GM18511 (cell line): ENCODE measurements around the gene ASF1B.
"Not testable (repeated sequence)": the region's sequence is repeated elsewhere in the genome, so short reads cannot be mapped to it uniquely, and the experiment has no call there.

ENCODE experiments used
- ATAC-seq: cut with Tn5 transposase; IDR thresholded peaks from one replicate; pipeline ENCODE4 v1.9.1; 2021; ENCODE audit warnings: mild to moderate bottlenecking, moderate library complexity; ENCODE audit not compliant: unreplicated experiment

ASF1B gene

DNA sequence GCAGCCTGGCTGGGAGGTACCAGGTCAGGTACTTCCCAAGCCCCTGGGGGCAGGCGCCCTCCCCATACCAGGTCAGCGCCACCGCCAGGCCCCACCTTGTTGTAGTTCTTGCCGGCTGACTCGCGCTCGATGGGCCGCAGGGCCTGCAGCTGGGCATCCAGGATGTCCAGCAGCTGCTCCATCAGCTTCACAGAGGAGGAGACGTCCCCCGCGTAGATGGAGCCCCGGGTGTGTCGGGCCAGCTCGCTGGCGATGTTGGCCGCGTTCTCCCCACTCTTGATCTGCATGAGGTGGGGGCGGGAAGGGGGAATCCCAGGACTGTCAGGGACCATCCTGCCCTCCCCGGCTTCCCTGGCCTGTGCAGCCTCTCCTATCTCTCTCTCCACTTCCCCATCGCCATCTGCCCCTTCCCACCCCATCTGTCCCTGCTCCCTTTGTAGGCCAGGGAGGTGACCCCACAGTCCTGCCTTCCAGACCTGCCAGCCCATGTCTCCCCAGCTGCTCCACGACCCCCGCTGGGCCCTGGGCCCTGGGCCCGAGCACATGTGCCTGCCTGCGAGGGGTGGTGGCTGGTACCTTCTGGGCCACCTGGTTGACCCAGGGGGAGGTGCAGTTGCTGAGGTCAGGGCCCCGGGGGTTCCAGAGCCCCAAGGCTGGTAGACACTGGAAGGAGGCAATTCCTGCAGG, 23.8 kb upstream of the ASF1B start:
- no peak for ATAC-seq

DNA sequence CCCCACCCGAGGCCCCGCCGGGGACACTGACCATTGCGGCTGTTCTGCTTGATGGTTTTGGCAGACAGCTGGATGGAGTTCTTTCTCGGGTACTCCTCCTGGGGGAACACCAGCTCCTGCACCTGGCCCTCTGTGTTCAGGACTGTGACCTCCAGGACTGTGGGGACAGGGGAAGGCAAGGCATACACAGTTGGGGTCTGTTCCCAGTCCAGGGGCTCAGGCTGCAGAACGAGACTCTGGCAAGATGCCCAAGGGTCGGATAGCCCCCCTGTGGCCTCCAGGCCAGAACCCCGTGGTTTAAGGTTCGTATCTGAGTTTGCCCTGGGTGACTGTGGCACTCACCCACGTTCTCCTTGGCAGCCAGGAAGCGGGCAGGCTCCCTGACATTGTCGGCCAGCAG, 22.7 kb upstream of the ASF1B start:
- no peak for ATAC-seq

DNA sequence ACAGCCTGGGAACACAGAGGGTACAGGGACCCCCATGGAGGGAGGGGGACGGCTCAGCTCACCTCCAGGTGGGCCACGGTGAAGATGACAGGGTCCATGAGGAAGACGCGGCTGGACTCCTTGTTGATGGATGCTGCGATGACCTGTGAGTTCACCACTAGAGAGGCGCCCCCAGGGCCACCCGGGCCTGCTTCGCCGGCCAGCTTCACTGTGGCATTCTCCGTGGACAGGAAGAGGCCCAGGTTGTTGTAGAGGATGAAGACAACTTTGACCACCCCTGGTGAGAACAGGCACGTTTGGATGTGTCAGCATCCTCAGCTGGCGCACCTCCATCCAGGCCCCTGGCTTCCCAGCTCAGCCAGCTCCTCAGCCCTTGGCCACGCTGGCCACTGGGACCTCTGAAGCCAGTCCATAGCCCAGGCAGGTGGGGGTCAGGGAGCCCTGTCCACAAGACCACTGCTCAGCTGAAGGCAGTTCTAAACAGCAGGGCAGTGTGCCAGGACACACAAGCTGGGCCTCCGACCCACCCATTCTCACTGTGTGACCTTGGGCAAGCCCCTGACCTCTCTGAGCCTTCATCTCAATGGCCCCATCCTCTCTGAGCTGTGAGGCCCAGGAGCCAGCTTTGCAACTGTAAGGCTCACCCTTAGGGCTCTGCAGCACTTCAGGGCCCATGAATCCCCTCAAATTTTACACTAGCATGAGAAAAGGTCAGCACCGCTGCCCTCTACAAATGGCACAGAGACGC, 22.1 kb upstream of the ASF1B start:
- no peak for ATAC-seq

DNA sequence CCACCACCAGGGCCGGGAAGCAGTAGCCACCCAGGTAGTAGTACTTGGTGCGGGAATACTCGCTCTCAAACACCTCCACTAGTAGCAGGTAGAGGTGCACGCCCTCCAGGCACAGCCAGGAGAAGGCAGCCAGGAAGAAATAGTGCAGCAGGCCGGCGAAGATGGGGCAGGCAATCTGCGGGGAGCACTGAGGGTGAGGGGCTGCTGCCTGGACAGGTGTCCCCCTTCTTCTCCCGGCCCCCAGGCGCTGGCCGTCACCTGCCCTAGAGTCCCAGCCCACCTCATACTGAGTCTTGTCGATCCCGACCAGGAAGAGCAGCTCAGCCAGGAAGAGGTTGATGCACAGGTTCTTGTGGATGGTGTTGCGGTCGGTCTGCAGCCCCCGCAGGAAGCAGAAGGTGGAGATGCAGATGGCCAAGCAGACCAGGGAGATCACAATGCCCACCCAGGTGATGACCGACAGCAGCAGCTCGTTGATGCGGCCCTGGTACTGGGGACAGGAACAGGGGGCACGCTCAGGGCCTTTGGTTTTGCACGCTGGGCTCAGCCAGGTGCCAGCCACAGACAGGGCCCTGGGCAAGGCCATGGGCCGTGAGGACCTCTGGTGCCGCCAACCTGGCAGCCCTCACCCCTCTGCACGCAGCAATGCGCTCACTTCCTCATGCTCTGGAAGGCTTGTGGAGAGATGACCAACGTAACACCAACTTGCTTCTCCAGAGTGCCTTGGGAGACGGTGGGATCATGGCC, 20.8 kb upstream of the ASF1B start:
- ATAC-seq = no peak

DNA sequence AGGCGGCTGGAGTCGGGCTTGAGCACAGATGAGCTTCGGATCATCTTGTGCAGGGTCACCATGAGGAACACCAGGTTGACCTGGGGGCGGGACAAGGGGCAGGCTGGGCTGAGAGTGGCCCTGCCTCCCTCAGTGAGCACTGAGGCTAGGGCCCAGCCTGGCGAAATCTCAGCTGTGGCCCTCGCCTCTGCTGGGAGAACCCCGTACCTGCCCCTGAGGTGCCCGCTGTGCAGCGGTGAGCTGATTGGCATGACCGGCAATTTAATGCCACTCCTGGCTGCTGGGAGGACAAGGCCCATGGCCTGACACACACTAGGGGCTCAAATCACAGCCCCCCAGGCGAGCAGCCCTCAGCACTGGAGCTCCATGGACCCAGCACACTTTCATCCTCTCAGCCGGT, 19.7 kb upstream of the ASF1B start:
- no peak for ATAC-seq

DNA sequence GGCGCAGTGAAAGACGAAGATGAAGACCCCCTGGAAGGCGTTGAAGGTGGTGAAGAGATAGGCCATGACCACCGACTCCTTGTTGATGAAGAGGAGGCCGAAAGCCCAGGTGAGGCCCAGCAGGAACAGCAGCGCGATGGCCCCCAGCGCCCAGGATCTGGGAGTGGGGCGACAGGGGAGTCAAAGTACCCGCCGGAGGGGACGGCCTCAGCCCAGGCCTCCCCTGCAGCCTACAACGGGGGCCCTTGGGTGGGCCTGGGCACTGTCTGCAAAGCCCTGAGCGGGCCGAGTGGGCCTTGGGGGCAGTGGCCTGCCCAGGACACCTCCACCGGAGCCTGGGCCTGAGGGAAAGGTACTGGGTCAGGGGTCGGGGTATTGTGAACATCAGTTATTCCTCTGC, 19.0 kb upstream of the ASF1B start:
- ATAC-seq = no peak

DNA sequence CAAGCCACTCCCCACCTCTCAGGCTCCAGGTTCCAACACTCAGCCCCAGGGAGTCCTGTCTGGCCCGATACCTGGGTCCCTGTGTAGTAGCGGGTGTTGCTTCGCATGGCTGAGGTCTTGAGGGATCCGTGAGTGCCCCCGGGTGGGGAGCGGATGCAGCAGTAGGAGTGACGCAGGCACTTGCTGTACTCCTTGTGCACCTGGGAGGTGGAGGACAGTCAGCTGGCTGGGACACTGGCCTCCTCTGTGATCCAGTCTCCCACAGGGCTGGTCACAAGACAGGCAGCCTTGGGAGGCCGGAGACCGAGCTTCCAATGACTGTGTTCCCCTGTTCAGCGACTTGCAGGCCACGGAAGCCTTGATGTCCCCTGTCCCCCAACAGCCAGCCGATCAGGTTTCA, 16.3 kb upstream of the ASF1B start:
- ATAC-seq = no peak

DNA sequence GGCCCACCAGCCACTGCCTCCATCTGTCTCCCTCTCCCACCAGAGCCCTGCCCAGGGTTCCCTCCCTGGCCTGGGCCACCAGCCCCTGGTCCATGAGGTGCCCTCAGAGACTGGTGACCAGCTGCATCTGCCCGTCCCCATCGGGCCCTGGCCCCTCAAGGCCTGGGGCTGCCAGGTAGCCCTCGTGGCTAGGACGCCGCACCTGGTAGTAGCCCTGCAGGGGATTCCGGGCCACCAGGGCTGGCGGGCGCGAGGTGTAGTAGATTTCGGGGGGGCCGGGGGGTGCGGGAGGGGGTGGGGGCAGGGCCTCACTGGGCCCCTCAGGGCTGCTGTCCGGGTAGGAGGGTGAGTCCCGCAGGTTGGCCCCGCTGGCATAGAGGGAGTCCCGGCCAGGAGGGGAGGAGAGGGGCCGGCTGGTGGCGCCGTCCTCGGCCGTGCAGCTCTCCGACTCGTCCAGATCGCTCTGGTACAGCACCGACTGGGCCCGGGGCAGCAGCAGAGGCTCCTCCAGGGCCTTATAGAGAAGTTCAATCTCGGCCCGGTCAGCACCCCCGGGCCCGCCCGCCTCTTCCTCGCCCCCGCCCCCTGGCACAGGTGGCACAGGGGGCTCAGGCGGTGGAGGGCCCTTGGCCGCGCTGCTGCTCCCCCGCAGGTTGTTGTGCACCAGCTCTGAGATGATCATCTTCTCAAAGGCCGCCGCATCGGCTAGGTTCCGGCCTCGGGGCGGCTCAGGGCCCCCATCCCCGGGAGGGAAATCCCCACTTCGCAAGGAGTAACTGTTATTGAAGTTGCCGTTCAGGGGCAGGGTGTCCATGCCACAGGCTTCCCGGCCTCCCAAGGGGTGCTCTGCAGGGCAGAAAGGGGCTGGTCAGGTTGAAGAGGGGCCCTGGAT, 14.6 kb upstream of the ASF1B start:
- no peak for ATAC-seq

DNA sequence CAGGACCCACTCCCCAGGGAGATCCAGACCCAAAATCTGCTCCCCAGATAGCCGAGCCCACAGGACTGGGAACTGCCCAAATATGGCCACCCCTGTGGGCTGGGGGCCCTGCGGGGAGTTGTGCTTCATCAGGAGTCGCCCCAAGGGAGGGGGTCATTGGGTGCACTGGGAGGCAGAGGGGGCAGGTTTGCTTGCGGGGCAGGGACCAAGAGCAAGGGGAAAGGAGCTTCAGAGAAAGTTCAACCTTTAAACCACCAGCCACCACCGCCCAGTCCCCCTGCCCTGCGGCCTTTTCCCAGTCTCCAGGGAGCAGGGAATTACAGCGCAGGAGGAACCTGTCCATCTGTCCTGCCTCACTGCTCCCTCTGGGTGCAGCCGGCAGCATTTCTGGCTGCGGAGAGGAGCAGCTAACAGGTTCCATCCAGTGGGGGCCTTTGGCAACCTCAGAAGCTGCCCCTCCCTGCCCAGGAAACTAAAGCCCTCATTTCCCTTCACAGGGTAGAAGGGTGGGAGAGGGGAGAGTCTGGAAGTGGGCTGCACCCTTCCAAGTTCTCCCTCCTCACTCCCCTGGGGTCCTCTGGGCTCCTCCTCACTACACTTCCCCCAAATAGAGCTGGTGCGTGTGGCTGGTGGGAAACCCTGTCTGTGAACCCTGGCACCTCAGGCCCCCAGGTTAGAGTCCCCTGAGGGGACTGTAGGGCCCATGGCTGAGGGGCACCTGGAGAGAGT, 13.8 kb upstream of the ASF1B start:
- ATAC-seq = no peak

DNA sequence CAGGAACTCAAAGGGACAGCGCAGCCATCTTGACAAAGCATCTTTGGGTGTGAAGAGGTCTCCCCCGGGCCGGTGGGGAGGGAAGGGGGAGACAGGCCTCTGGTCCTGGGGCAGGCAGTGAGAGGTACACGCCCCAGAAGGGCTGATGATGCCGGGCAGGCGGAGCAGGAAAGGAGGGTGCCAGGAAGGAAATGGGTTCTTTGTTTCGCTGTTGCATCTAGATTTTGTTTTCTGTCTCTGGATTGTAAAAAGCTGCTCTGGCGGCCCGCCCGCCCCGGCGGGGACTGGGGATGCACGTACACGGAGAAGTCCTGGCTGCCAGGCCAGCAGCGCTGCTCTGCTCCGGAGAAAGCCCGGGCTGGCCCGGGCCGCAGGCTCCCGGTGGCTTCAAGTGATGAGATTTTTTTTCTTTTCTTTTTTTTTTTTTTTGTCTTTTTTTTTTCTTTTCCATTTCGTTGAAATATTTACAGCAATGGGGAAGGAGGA, 13.2 kb upstream of the ASF1B start:
- no peak for ATAC-seq

DNA sequence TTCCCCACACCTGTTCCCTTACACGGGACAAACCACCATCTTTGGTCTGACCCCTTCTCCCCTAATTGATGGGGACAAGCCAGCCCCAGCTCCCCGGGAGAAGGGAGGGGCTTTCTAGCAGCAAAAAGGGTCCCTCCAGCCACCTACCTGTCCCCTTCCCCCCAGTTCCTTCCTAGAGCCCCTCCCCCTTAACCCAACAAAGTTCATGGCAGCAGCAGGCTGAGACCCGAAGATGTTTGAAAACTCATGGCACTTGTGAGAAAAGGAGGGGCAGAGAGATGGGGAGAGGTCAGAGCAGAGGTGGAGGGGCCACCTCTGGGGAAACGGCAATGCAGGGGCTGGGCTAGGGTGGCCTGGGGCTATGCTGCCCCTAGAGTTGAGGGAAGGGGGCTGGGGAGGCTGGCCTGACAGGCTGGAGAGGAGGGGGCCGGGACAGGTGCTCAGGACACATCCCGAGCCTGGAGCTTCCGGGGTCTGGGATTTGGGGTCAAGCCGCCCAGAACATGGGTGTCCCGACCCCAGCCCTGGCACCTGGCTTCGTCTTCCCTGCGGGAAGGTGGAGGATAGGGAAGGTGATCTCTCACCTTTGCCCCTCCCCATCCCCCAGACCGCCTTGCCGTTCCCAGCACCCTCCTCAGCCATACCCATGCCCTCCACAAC, 12.5 kb upstream of the ASF1B start:
- no peak for ATAC-seq

DNA sequence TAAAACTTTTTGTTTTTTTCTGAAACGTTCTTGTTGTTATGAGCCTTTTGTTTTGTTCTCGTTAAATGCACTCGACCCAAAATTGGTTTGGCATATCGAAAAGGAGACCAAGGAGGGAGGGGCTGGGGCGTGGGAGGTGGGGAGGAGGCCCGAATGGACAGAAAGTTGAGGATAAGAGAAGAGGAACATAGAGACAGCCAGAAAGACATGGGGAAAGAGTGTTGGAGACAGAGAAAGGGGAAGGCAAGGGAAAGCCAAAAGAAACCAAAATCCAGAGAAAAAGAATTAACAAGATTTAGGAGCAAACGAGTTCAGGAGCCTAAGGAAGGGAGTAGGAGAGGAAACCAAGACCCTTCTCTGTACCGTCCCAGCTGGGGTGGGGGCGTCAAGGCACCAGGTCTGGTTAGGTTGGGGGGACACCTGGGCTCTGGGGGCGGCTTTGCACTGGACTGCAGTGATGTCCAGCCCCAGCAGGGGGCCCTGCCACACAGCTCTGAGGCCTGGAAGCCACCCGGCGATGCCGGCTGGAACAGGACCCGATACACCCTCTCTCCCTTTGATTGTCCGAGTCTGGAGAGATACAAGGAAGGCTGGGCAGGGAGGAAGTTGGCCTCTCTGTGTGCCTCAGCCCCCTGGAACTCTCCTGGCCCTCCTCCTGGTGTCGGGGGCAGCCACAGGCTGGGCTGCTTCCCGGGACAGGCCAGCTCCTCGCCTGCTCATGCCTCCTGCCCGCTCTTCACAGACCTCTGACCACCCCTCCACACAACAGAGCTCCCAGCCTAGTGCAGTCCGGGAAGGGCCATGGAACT, 11.6 kb upstream of the ASF1B start:
- ATAC-seq = no peak

DNA sequence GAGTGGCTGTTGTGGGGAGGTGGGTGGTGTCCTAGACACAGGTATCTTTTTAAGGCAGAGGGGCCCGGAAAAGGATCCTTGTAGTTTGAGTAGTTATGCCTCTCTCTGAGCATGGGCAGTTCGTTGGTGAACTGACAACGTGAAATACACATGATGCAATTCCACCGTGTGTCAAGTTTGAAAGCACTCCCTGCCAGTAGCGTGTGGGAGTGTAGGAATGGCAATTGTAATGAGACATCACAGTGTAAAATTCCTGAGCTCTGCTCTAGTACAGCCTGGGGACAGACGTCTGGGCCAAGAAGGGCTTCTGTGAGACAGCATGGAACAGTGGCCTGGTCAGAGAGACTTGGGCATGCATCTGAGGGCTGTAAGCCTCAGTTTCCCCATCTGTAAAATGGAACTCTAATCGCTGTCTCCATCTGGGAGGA, 10.4 kb upstream of the ASF1B start:
- no peak for ATAC-seq

DNA sequence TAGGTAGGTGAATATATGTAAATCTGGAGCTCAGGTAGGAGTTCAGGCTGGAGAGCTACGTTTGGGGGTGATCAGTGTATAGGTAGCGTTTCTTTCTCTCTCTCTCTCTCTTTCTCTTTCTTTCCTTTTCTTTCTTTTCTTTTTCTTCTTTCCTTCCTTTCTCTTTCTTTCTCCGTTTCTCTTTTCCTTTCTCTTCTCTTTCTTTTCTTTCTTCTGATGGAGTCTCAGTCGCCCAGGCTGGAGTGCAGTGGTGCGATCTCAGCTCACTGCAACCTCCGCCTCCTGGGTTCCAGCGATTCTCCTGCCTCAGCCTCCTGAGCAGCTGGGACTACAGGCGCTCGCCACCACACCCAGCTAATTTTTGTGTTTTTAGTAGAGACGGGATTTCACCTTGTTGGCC, 9.8 kb upstream of the ASF1B start:
- not testable (repeated sequence) for ATAC-seq

DNA sequence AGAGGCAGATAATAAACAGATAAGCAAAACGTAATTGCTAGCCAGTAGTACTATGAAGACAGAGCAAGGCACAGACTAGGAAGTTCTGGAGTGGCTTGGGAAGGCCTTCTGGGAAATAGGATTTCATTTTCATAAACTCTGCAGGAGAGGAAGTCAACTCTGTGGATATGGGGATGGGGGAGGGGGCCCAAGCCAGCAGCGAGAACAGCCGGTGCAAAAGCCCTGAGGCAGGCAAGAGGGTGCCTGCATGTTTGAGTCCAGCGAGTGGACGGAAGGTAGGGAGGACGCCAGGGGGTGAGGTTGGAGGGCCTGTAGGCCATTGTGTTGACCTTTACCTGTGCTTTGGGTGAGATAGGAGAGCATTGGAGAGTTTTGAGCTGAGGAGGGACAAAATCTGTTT, 9.0 kb upstream of the ASF1B start:
- no peak for ATAC-seq

DNA sequence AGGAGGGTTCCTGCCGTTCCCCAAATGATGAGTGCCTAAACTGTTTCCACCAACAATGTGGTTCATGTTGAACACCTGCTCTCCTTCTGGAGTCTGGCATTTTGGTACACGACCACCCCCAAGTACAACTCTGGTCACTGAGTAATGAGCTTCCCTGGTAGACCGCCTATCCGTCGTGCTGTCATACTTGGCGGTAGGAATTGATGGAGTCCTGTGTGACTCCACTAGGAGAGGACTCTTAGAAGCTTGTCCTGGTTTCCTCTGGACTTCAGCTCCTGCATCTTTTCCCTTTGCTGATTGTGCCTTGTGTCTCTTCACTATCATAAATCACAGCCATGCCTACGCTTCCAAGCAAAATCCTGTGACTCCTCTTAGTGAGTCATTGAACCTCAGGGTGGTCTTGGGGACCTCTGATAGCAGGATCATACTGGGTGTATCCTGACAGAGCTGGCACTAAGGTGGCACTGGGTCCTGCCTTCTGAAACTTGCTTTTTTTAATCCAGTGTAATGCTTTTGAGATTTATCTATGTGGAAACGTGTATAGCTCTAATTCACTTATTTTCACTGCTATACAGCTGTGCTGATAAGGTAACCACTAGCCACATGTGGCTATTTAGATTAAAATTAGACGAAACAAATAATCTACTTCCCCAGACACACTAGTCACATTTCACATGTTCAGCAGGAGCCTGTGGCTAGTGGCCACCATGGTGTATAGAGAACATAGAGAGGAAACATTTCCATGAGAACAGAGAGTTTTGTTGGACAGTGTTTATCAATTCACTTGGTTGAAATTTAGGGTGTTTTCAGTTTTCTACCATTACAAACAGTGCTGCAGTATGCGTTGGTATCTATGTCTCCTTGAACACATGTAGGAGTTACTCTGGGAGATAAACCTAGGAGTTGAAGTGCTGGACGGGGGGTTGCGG, 6.1 kb upstream of the ASF1B start:
- ATAC-seq = no peak

DNA sequence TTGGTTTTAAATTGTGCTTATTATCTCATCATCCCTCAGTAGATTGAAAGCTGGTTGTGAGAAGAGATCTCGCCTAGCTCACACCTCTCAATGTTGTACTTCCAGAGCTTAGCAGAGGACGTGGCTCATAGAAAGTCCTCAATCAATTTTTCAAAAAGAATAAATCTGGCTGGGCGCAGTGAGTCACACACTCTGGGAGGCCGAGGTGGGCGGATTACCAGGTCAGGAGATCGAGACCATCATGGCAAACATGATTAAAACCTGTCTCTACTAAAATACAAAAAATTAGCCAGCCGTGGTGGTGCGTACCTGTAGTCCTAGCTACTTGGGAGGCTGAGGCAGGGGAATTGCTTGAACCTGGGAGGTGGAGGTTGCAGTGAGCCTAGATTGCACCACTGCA, 4.7 kb upstream of the ASF1B start:
- no peak for ATAC-seq

DNA sequence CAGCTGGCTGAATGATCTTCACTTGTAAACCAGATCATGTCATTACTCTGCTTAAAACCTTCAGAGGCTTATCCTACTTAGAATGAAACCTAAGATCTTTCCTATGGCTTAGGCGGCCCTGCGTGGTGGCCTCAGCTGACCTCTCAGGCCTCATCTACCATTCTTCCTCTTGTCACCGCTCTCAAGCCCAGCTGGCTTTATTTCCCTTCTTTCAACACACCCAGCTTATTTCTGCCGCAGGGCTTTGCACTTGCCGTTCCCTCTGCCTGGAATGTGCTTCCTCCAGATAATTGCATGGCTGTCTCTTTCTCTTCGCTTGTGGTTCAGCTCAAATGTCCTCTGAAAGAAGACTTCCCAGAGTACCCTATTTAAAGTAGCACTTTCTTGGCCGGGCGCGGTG, 3.6 kb upstream of the ASF1B start:
- ATAC-seq = no peak
